ENCODE results near the gene SLC13A1.

SLC13A1 gene

GRCh38 chr7:123184271-123184670 lies 15.5 kb downstream of the SLC13A1 start:
- H3K4me3 ChIP-seq (ENCODE audit: low read length) = no peak overlapping the region
- no peaks in the 10 kb centered on the region for H3K4me1 ChIP-seq (ENCODE audit: insufficient read depth, low read length)
- no peaks in the 10 kb centered on the region for H3K9me3 ChIP-seq (ENCODE audit: low read length)
- H3K36me3 ChIP-seq (ENCODE audit: insufficient read depth, low read length) = no peaks in the 10 kb centered on the region
- no peaks in the 10 kb centered on the region for H3K27me3 ChIP-seq (ENCODE audit: insufficient read depth, low read length)
- no peak overlapping the region for H2AFZ ChIP-seq (ENCODE audit: low read depth, low read length)

DNA sequence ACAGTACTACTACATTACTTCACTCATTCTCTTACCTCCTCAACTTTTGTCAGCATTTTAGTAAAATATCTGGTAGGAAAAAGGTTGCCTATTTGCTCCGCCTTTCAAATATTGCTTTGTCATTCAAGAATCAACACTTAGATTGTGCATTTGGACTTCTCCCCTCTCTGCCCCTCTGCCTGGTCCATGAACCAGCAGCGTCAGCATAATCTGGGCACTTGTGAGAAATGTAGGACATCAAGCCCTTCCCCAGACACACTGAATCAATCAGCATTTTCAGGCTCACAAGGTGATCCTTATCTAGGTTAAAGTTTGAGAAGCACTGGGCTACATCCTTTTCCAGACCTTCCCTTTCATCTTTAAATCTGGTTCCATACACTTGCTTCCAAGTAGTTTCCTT lies 16.3 kb downstream of the SLC13A1 start:
- Histone ChIP-seq H3K4me1 (ENCODE audit: insufficient read depth, low read length) (no peaks in the 10 kb centered on the region), H3K27me3 (ENCODE audit: insufficient read depth, low read length) (no peaks in the 10 kb centered on the region), H3K36me3 (ENCODE audit: insufficient read depth, low read length) (no peaks in the 10 kb centered on the region)

GRCh38 chr7:123177442-123177841 lies 22.3 kb downstream of the SLC13A1 start:
- H3K4me1 ChIP-seq (ENCODE audit: insufficient read depth, low read length) = no peaks in the 10 kb centered on the region
- H3K27me3 ChIP-seq (ENCODE audit: insufficient read depth, low read length) = no peaks in the 10 kb centered on the region
- H3K4me3 ChIP-seq (ENCODE audit: low read length) = no peak overlapping the region
- H3K36me3 ChIP-seq (ENCODE audit: insufficient read depth, low read length) = no peaks in the 10 kb centered on the region
- H2AFZ ChIP-seq (ENCODE audit: low read depth, low read length) = no peak overlapping the region
- H3K9me3 ChIP-seq (ENCODE audit: low read length) = no peaks in the 10 kb centered on the region

More for the DNA sequence above, 16.3 kb downstream of the SLC13A1 start:
- H3K4me3 ChIP-seq (ENCODE audit: low read length) = no peak overlapping the region
- H2AFZ ChIP-seq (ENCODE audit: low read depth, low read length) = no peak overlapping the region
- no peaks in the 10 kb centered on the region for H3K9me3 ChIP-seq (ENCODE audit: low read length)

- H3K36me3 ChIP-seq (ENCODE audit: insufficient read depth, low read length) = no peaks in the 10 kb centered on the region
- H3K4me3 ChIP-seq (ENCODE audit: low read length) = no peak overlapping the region
- no peaks in the 10 kb centered on the region for H3K9me3 ChIP-seq (ENCODE audit: low read length)
Observed at GRCh38 chr7:123170333-123171246, 29.2 kb downstream of the SLC13A1 start.

DNA sequence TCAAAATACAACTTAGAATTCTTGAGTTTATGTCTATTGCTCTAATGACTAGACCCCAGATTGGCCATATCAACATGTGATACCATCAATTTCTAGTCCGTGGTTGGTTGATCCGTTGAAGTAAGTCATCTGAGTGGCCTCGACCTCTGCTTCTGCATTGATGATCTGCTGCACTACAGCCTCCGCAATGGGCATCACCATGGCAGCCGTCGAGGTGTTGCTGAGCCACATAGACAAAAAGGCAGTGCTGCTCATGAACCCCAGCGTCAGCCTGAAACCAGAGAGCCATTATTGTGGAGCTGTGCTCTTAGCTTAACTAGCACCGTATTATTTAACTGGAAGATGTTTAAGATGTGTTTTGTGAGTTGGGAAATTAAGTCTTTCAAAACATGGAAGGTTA lies 30.7 kb downstream of the SLC13A1 start:
- no peaks in the 10 kb centered on the region for H3K4me1 ChIP-seq (ENCODE audit: insufficient read depth, low read length)
- H3K9me3 ChIP-seq (ENCODE audit: low read length) = no peaks in the 10 kb centered on the region
- H3K27me3 ChIP-seq (ENCODE audit: insufficient read depth, low read length) = no peaks in the 10 kb centered on the region
- no peak overlapping the region for H3K4me3 ChIP-seq (ENCODE audit: low read length)
- H3K36me3 ChIP-seq (ENCODE audit: insufficient read depth, low read length) = no peaks in the 10 kb centered on the region
- H2AFZ ChIP-seq (ENCODE audit: low read depth, low read length) = no peak overlapping the region

More at GRCh38 chr7:123170333-123171246, 29.2 kb downstream of the SLC13A1 start:
- Histone ChIP-seq H3K4me1 (ENCODE audit: insufficient read depth, low read length) (no peaks in the 10 kb centered on the region), H3K27me3 (ENCODE audit: insufficient read depth, low read length) (no peaks in the 10 kb centered on the region), H2AFZ (ENCODE audit: low read depth, low read length) (no peak overlapping the region)

DNA sequence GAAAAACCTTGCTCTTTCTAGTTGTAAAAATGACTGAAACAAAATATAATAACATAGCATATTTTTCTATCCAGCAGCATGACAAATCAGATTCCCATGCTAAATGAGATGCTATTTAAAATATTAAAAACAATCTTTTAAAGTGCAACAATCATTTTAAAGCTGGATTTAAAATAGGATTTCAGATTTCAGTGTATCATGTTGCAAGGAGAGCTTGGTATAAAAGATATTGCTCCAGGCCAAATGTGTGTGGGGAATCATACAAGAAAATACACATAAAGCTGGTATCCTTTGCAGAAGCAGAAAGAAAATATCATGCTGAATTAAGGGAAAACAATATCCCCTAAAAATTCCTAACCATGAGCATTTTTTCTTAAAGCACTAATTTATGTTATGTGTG lies 42.2 kb downstream of the SLC13A1 start:
- H3K27me3 ChIP-seq (ENCODE audit: insufficient read depth, low read length) = no peaks in the 10 kb centered on the region
- no peaks in the 10 kb centered on the region for H3K9me3 ChIP-seq (ENCODE audit: low read length)
- no peak overlapping the region for H2AFZ ChIP-seq (ENCODE audit: low read depth, low read length)

DNA sequence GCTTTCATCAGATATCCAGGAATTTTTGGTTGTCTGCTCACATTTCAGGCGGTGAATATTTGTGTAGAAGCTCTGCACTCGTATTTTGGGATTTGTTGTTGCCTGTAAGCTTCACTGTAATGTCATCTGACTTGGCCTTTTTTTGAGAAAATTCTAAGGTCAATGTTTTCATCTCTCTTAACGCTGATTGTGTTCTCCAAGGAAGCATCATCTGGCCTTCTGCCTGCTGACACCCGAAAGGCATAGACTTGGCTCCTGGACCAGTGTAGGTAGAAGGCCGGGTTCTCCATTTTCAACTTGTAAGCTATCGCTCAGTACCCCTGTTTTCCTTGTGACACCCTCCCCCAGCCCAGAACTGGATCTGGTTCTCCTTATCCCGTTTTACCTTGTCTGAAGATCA lies 44.2 kb downstream of the SLC13A1 start:
- Histone ChIP-seq H3K9me3 (ENCODE audit: low read length) (no peaks in the 10 kb centered on the region), H3K4me3 (ENCODE audit: low read length) (no peak overlapping the region), H2AFZ (ENCODE audit: low read depth, low read length) (no peak overlapping the region), H3K27me3 (ENCODE audit: insufficient read depth, low read length) (no peaks in the 10 kb centered on the region), H3K36me3 (ENCODE audit: insufficient read depth, low read length) (no peaks in the 10 kb centered on the region), H3K4me1 (ENCODE audit: insufficient read depth, low read length) (no peaks in the 10 kb centered on the region)

More for the DNA sequence above, 42.2 kb downstream of the SLC13A1 start:
- Histone ChIP-seq H3K36me3 (ENCODE audit: insufficient read depth, low read length) (no peaks in the 10 kb centered on the region), H3K4me1 (ENCODE audit: insufficient read depth, low read length) (no peaks in the 10 kb centered on the region), H3K4me3 (ENCODE audit: low read length) (no peak overlapping the region)

GRCh38 chr7:123154231-123154860 lies 45.4 kb downstream of the SLC13A1 start:
- H3K4me1 ChIP-seq (ENCODE audit: insufficient read depth, low read length) = no peaks in the 10 kb centered on the region
- H3K9me3 ChIP-seq (ENCODE audit: low read length) = no peaks in the 10 kb centered on the region
- H3K4me3 ChIP-seq (ENCODE audit: low read length) = no peak overlapping the region
- peak overlapping the region; percentile 46 for H2AFZ ChIP-seq (ENCODE audit: low read depth, low read length)
- H3K27me3 ChIP-seq (ENCODE audit: insufficient read depth, low read length) = no peaks in the 10 kb centered on the region
- H3K36me3 ChIP-seq (ENCODE audit: insufficient read depth, low read length) = no peaks in the 10 kb centered on the region

DNA sequence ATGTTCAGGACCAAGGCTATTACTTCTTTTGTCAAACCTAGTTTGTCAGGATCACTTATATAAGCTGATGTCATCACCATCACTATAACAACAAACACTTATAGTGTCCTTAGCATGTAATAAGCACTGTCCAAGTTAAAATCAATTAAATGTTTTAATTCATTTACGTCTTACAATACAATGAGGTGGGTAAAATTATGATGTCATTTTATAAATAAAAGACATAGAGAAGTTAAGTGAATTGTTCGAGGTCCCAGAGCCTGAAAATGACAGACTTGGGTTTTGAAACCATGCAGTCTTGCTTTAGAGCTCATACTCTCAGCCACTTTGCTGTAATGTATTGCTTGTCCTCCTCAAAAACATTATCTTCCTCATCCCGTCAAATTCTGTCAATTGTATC lies 48.3 kb downstream of the SLC13A1 start:
- Histone ChIP-seq H3K27me3 (ENCODE audit: insufficient read depth, low read length) (no peaks in the 10 kb centered on the region), H3K4me1 (ENCODE audit: insufficient read depth, low read length) (no peaks in the 10 kb centered on the region), H3K9me3 (ENCODE audit: low read length) (no peaks in the 10 kb centered on the region), H2AFZ (ENCODE audit: low read depth, low read length) (no peak overlapping the region), H3K4me3 (ENCODE audit: low read length) (no peak overlapping the region), H3K36me3 (ENCODE audit: insufficient read depth, low read length) (no peaks in the 10 kb centered on the region)

GRCh38 chr7:123148813-123149212 lies 51.0 kb downstream of the SLC13A1 start:
- Histone ChIP-seq H3K4me1 (ENCODE audit: insufficient read depth, low read length) (no peaks in the 10 kb centered on the region), H2AFZ (ENCODE audit: low read depth, low read length) (no peak overlapping the region), H3K9me3 (ENCODE audit: low read length) (no peaks in the 10 kb centered on the region), H3K36me3 (ENCODE audit: insufficient read depth, low read length) (no peaks in the 10 kb centered on the region), H3K4me3 (ENCODE audit: low read length) (no peak overlapping the region), H3K27me3 (ENCODE audit: insufficient read depth, low read length) (no peaks in the 10 kb centered on the region)

GRCh38 chr7:123143252-123144006 lies 56.3 kb downstream of the SLC13A1 start:
- H3K4me3 ChIP-seq (ENCODE audit: low read length) = no peak overlapping the region
- no peaks in the 10 kb centered on the region for H3K9me3 ChIP-seq (ENCODE audit: low read length)
- H3K36me3 ChIP-seq (ENCODE audit: insufficient read depth, low read length) = no peaks in the 10 kb centered on the region
- no peak overlapping the region for H2AFZ ChIP-seq (ENCODE audit: low read depth, low read length)
- no peaks in the 10 kb centered on the region for H3K27me3 ChIP-seq (ENCODE audit: insufficient read depth, low read length)
- no peaks in the 10 kb centered on the region for H3K4me1 ChIP-seq (ENCODE audit: insufficient read depth, low read length)

- Histone ChIP-seq H2AFZ (ENCODE audit: low read depth, low read length) (no peak overlapping the region), H3K4me3 (ENCODE audit: low read length) (no peak overlapping the region), H3K27me3 (ENCODE audit: insufficient read depth, low read length) (no peaks in the 10 kb centered on the region), H3K4me1 (ENCODE audit: insufficient read depth, low read length) (no peaks in the 10 kb centered on the region), H3K9me3 (ENCODE audit: low read length) (no peaks in the 10 kb centered on the region), H3K36me3 (ENCODE audit: insufficient read depth, low read length) (no peaks in the 10 kb centered on the region)
Observed at GRCh38 chr7:123140561-123140960, 59.2 kb downstream of the SLC13A1 start.

DNA sequence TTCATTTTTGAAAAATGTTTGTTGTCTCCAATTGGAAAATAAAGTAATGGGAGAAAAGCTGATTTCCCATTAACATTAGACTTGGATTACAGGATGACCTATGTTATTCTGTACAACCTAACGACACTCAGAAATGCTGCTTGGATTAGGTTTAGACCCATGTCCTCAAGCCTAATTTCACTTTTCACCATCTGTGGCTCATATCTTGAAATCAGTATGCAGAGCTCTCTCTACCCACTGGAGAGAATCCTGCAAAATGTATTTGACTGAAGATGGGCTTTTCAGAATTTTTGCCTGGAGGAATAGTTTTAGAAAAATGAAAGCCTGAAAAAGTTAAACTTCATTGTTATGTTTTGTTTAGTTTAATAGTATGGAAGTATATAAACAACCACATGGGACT lies 63.8 kb downstream of the SLC13A1 start:
- H3K27me3 ChIP-seq (ENCODE audit: insufficient read depth, low read length) = no peaks in the 10 kb centered on the region
- no peak overlapping the region for H2AFZ ChIP-seq (ENCODE audit: low read depth, low read length)
- no peak overlapping the region for H3K4me3 ChIP-seq (ENCODE audit: low read length)
- H3K9me3 ChIP-seq (ENCODE audit: low read length) = no peaks in the 10 kb centered on the region
- H3K36me3 ChIP-seq (ENCODE audit: insufficient read depth, low read length) = no peaks in the 10 kb centered on the region
- no peaks in the 10 kb centered on the region for H3K4me1 ChIP-seq (ENCODE audit: insufficient read depth, low read length)

All from neuron (in vitro differentiated cells).